B cell (primary cell): ENCODE measurements around the gene KCND3.

Experiments
- EZH2 ChIP-seq: IDR thresholded peaks from 2 replicates; pipeline ENCODE4 v1.6.1; 2012; ENCODE audit warnings: borderline replicate concordance, low read depth, mild to moderate bottlenecking, moderate library complexity, low read length; ENCODE audit not compliant: insufficient read depth, poor library complexity, severe bottlenecking
- TF ChIP-seq, protein P1 (sequence below): fragments of 200-600 bp; IDR thresholded peaks from one replicate; pipeline ENCODE4 v1.8.0; 2022; ENCODE audit warnings: antibody characterized with exemption, mild to moderate bottlenecking

DNA sequence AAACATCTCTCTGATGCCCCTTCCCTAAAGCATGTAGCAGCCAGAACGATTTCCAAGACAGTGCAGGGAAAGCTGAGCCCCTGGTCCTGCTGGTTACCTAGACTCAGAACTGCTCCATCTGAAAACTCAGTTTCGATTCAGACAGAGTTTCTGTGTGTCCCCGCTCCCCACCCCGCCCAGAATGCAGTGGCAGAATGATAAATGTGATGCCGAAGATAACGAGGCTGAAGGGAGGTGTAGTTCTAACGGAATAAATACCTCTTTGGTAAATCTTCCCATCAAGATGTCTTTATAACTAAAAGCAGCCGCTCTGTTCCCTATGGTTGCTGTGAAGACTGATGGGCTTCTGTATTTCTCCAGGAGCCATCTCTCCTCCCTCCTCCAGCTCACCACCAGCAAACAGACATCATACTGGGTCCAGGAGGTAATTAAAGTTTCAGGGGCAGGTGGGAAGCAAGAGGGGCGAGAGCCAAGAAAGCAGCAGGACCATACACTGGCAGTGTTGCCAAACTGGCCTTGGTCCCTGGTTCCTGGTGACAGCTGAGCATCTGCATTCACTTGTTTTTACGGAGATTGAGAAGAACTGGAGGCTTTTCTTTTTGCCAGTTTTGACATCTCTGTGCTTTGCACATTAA lies 156.8 kb downstream of the KCND3 start:
- TF ChIP-seq, protein P1, sequence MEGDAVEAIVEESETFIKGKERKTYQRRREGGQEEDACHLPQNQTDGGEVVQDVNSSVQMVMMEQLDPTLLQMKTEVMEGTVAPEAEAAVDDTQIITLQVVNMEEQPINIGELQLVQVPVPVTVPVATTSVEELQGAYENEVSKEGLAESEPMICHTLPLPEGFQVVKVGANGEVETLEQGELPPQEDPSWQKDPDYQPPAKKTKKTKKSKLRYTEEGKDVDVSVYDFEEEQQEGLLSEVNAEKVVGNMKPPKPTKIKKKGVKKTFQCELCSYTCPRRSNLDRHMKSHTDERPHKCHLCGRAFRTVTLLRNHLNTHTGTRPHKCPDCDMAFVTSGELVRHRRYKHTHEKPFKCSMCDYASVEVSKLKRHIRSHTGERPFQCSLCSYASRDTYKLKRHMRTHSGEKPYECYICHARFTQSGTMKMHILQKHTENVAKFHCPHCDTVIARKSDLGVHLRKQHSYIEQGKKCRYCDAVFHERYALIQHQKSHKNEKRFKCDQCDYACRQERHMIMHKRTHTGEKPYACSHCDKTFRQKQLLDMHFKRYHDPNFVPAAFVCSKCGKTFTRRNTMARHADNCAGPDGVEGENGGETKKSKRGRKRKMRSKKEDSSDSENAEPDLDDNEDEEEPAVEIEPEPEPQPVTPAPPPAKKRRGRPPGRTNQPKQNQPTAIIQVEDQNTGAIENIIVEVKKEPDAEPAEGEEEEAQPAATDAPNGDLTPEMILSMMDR: no peak
- TF ChIP-seq EZH2: no peak
